GM18511 (cell line): Measurements from ENCODE around the gene VWF.

Source experiments
- ATAC-seq: cut with Tn5 transposase; IDR thresholded peaks from one replicate; pipeline ENCODE4 v1.9.1; 2021; ENCODE audit warnings: mild to moderate bottlenecking, moderate library complexity; ENCODE audit not compliant: unreplicated experiment

Gene VWF

DNA sequence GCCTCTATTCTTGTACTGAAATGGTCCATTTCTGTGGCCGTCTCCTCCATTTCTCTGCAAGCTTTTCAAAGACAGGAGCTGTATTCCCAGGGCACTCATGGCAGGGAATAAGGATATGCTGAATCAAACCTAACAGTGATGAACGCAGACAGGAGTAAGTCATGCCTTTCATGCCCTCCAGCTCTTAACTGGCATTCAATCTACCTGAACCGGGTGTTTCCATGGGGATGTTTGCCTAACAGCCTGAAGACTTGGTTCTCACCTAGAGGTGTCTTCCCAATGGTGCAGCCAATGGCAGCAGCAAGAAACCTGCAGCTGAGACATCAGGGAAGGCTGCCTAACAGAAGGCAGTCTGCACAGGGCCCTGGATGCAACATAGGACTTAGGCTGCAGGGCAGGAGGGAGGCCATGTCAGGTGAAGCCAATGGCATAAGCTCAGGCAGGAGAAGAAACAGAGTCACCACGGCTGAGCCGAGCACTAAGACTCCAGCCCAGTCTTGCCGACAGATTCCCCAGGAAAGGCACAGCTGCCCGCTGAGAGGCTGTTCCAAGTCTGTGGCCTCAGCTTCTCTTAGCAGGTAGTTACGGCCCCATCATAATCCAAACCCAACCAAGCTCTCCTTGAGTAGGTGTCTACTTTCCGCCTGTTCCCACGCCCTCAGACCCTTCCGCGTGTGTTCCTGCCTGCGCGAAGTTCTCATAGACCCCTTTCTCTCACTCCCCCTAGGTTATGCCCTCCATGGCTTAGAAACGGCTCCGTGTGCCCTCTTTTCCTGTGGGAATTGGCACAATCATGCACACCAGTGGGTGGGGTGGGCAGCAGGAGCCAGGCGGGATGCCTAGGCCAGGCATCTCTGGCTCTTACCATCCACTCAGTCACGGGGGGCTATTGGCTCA lies 44.1 kb downstream of the VWF start:
- no peak for ATAC-seq

DNA sequence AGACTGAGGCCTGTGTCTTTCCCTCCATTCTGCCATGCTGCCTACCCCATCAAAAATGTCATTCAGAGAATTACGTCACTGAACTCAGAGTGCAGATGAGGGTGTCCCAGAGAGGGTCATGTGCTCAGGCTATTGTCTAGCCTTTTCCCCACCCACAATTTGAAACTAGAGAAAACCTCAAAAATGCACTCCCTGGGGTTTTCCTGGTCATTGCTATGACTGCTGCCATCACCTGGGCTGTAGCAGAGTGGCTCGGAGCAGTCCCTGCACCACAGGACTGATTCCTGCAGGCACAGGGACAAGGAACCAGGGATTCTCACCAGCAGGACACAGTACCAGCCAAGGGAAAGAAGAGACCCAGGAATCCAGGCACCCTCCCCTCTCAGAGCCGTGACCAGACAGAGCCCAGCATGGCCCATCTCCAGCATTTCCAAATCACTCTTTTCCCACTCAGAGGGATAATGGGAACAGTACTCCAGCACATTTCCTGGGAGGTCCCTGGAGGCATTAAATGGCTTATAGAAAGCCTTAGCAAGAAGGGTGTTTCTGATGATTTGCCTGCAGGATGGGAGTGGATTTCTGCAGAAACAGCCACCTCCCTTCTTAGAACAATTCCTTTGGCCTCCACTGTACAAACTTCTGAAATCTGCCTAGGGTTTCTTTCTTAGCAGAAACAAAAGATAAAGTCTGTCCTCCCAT lies 45.9 kb downstream of the VWF start:
- ATAC-seq = no peak

DNA sequence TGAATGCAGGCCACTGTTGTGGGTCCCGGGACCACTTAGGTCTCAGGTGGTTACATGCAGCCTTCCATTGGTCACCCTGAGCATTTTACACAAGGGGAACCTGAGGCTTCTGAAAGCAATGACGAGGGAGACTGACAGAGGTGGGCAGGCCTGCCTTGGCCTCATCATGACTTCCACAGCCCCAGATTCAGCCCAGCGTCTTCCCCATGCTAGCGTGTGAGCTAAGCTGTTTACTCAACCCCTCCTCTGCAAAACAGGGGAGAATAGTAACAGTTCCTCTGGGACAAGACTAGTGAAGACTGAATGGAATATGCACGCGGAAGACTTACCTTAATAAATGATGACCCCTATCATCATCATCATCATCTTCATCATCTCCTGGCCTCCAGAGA lies 46.8 kb downstream of the VWF start:
- no peak for ATAC-seq

DNA sequence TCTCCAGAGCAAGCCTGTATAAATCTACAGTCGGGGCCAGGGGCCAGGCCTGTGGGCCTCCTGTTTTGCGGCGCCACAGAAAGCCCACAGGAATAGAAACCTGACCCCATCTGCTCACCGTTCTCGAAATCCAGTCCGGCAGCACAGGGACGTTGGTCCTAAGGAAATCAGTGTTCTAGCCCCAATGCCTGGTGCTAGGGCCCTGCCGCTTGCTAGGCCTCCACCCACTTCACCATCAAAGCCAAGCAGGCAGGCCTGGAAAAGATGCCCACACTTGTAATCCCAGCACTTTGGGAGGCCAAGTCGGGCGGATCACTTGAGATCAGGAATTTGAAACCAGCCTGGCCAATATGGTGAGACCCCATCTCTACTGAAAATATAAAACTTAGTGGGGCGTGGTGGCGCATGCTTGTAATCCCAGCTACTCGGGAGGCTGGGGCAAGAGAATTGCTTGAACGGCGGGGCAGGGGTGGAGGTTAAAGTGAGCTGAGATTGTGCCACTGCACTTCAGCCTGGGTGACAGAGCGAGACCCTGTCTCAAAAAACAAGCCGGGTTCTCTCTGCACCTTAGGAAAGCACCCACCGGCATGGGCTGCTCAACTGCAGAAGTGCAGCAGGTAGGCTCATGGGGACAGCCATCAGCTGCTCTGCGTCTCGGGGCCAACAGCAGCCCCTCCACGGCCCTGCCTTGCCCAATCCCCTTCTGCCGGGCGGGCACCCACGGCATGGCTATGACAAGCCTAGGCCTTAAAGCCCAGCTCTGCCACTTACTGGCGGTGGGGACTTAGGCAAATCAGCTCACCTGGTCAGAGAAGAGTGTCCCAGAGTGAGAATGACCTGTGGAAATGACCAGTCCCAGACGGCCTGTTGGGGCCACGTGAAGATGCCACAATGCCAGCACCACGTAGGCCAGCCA lies 47.4 kb downstream of the VWF start:
- no peak for ATAC-seq

DNA sequence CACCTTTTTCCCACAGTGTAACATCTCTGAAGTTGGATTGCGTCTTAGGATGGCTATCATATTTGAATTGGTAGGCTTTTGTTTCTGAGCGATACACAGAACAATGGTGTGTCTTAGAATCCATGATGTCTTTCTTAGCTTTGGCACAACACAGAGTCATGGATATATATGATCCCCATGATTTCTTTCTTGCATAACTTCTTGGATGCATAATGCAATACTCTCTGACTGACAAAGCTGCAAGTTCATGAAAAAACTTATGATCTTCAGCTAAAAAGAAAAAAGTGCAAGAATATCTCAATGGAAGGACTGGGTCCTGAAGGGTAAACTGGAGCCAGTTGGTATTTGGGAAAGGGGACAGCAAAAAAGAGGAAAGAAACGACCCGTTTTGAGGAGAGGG lies 48.1 kb downstream of the VWF start:
- no peak for ATAC-seq

DNA sequence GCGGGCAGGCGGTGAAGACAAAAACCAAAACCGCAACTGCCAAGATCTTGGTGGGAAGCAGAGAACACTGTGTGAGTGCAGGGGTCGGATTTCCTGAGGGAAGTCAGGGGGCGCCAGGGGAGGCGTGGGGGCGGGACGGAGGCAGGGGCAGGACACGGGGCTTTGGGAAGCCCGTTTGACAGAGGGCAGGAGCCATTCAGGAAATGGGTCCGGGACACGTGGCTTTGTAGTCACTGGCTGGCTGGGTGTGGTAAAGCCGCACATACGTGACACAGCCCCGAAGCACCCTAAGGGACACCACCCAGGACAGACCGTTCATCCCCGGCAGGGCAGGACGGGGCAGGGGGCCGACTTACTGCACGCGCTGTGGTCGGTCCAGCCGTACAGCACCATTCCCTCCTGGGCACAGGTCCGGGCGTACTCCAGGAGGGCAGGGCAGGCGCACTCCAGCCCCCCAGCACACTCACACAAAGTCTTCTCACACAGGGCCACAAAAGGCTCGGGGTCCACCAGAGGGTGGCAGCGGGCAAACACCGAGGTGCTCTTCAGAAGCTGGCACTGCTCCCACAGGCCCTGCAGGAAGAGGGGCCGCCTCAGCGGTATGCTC lies 49.4 kb downstream of the VWF start:
- ATAC-seq = no peak

DNA sequence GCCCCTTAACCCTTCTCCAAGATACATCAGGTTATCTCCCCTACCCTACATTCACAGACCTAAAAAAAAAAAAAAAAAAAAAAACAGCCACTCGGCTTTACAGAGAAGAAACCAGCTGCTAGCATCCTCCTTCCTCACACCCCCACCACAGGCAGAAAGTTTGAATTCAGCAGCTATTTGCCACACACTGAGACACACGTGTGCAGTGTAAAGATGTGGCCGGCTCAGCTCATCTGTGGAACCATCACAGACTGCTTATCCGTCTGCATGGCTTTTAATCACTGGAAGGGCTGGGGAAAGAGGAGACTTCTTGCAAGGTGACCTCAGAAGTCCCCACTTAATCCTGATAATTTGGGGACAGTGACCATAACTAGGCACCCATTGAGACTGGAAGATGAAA lies 50.0 kb downstream of the VWF start:
- no peak for ATAC-seq

DNA sequence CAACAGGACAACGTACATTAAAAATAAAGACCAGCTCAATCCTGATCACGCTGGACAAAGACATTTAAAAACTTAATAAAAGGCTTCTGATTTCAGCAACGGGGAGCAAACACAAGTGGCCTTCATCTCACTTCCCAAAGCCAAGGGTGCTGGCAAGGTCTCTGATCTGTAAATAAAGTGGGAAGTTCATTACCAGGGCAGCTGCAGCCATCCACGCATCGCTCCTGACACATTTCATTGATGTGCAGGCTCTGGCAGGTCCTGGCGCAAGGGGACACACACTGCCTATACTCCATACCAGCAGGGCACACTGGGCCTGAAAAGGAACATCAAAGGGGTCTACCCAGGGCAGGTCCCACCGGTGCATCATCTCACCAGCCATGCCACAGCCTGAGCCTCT lies 51.0 kb downstream of the VWF start:
- no peak for ATAC-seq

DNA sequence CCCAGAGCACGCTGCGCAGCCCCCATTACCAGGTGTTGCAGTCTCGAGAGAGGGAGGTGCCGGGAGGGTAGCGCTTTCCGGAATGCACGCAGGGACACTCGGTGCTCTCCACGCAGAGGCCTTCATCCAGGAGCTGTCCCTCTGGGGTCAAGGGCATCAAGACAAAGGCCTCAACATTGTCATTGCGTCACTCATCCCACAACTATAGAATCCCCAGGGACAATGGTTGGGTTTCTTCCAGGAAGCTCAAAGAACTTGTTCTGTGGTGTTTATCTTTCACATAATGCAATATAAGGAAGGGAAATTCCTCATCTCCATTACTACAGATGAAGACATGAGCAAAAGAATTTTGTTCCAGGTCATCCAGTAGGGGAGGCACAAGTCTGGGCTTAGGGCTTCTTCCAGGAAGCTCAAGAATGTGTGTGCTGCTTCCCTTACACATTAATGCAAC lies 52.1 kb downstream of the VWF start:
- no peak for ATAC-seq

DNA sequence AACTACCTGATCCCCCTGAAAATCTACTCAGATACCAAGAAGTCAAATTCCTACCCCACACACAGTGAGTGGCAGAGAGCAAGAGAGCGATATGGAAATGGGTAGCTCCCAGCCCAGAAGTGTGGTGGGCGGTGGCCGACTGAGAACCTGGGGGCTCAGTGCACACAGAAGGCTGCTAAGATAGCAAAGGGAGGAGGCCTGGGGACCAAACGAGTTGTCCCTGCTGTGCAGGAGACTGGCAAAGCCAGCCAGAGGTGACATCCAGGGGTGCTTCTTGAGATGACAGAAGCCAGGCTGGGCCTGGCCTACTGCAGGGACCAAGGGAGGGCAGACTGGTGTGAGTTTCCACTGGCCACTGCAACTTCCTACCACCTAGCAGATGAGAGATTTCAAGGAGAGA lies 52.9 kb downstream of the VWF start:
- no peak for ATAC-seq

DNA sequence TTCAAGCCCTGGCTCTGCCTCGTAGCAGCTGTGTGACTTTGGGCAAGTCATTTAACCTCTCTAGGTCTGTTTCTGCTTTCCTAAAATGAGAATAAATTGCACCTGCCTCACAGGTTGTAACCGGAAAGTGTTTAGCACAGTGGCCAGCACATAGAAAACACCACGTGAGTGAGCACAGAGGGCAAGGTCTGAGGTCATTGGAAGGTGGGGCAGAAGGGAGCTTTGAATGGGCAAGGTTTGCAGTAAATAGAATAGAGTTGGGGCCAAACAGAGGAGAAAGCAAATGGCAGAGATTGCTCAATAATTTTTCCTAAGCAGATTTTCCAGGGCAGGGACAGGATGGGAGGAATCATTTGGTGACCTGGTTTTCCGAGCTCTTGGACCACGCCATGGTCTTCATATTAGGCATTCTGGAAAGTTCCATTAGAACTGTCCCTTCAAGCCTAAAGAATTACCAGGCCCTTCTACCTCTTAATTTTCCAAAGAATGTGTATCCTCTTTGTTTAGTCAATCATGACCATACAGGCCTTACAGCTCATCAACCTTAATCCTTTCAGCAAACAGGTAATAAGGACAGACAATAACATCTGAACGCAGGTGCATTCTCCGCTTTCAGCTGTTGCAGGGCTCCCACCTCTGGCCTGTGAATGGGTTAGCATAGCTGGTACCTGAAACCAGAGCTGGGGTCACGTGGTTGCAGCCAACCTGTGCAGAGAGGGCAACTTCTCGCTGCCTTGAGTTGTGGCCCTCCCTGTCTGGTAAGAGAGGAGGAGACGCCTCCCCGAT lies 53.8 kb downstream of the VWF start:
- no peak for ATAC-seq

DNA sequence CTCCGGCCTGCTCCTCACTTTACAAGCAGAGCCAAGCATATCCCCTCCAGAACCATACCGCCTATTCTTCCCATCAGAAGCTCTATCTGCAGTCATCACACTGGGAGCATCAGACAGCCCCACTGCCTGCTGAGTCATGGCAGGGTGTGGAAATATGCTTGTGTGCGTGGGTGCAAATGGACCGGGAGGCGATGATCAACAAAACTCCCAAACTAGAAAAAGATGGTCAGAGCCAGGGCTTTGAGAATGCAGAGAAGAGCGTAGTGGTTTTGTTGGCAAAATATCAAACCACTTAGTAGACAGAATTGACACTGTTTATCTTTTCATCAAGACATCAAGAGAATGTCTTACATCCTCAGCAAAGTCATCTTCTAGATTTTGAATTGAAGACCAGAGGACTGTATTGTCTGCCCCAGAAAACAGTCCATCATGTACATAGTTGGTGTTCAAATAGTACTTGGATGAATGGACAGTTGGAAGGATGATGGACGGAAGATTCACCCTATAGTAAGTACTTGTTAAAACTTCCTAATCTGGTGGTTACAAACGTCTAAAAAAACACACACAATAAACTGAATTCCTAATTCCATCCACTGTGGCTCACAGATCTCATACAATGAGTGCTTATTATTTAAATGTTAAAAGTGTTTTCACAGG lies 54.9 kb downstream of the VWF start:
- no peak for ATAC-seq

DNA sequence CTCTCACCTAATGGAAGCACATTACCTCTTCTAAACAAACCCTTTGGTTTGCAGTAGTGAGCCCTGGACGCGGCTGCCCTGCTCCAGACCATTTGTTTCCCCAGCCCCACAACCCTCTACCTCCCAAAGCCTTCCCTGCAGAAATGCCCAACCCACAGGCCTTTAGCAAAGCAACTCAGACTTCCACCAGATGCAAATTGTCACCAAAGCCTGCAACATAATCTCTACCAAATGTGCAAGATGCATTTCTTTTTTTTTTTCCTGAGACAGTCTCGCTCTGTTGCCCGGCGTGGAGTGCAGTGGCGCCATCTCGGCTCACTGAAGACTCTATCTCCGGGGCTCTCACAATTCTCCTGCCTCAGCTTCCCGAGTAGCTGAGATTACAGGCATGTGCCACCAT lies 56.2 kb downstream of the VWF start:
- no peak for ATAC-seq

DNA sequence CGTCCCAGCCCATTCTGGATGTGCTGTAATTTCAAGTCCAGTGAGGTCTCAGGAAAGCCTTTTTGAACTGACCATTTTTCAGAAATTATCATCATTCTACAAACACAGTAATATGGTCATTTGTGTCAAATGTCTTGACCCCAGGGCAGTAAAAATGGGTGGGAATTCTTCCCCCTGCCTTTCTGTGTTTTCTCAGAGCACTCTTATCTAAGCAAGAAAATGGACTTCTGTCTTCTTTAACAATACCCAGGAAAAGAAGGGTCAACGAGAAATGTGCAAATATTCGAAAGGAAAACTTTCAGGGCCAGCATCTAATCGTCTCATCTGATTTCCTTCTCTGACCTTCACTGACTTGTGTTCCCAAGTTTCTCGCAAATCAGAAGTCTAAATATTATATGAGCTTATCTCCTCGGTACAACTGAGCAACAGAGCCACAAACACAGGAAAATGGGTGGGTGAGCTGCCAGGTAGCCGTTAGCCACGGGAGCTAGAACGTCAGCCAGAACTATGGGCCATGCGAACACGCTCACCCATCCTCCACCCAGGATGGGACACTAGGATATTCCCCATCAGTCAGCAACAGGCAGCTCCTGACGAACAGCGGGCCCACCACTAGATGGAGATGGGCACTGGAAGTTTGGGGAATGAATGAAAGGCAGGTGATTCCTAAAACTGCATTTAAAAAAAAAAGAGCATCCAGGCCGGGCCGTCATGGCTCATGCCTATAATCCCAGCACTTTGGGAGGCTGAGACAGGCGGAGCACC lies 57.1 kb downstream of the VWF start:
- ATAC-seq = no peak

DNA sequence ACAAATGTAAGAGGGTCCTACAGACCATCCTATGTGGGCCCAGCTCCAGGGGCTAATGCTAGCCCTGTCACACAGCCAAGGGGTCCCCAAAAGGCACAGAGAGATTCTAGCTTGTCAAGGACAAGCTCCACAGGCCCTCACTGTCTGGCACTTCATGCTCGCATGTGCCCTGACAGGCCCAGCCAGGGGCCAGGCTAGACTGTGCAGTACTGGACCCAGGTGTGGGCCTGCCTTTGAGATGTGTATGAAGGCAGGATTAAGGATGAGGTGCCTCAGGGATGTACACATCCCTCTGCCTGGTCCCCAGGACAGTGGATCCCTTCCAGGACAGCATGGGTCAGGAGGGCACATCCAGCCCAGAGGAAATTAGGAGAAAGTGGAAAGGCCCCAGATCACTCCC lies 57.8 kb downstream of the VWF start:
- ATAC-seq = no peak

DNA sequence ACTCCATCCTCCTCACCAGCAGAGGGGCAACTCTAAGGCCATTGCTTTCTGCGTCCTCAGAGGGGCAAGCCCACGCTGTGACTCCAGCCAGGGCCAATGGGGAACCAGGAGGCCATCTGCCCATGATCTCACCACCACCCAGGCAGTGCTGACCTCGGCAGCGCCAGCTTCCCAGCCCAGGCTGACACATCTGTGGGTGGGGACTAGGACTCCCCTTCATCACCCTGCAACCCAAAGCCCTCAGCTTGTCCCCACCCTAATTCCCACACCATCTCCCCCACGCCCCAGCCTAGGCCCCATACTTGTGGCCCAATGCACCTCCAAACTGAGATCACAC lies 58.6 kb downstream of the VWF start:
- ATAC-seq = no peak

DNA sequence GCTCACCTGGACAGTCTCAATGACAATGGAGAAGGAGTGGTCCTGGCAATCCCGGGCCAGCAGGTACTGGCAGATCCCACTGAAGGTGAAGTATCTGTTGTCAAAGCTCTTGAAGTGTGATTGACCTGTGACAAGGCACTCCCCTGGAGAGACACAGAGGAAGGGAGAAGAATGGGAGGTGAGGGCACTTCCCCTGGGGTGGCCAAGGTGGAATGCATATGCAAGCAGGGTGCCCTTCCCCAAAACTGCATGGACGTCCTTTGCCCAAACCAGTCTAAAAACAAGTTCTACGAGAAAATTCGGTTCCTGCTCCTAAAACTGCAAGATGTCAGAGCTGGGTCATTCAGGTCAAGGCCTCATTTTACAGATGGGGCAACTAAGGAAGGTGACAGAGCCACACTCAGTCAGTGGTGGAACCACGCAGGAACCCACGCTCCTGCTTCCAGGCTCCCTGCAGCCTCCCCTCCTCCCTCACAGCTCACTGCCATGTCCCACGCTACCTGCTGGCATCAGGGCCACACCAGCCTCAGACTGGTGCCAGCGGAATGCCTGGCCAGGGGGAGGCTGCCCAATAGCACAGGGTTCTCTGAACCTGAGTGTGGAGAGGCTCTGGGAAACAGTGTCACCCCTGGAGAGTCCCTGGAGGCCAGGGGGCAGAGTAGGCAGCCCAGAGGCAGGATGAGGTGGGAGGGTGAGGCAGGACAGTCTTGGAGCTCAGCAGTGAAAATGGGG lies 59.2 kb downstream of the VWF start:
- ATAC-seq = no peak
